Left renal pelvis (tissue), 4 donors: ENCODE measurements around the gene KRTAP5-8. TPM values are rescaled to one million over a fixed set of nuclear protein-coding genes. Genes with fewer than 3 reads are reported as not detected.
"Not testable (repeated sequence)": the region's sequence is repeated elsewhere in the genome, so short reads cannot be mapped to it uniquely, and the experiment has no call there.

Experiments used
- DNase-seq, 4 donors: peaks; one replicate each; pipeline ENCODE4 v3.0.0-alpha.2; 2013; ENCODE audit warnings: low read depth in 4 of 4, low spot score in 3 of 4
- polyA plus RNA-seq, 4 donors: library from polyadenylated mRNA; unstranded; fragments of 120-200 nt; gene quantifications; one replicate each; pipeline ENCODE4 v1.2.1, GENCODE V29; 2013; ENCODE audit not compliant: insufficient read length in 4 of 4

KRTAP5-8 gene
- polyA plus RNA-seq, 4 donors: 0.14 to 1.3 (median 0.41) TPM

GRCh38 chr11:71542879-71543777 is 5.3 kb downstream of the KRTAP5-8 start:
- no peak for DNase-seq

DNA sequence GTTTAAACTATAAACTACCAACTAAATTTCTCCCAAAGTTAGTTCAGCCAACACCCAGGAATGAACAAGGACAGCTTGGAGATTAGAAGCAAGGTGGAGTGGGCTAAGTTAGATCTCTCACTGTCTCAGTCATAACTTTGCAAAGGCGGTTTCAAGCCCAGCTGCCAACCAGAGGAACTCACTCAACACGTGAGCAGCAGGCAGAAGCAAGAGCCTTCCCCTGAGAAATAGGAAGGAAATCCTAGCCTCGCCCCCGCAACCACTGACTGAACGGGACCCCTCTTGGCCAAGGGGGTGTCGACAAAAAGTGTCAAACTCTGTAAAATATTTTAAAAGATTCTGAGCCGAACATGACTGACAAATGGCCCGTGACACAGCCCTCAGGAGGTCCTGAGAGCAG is 6.0 kb downstream of the KRTAP5-8 start:
- no peak for DNase-seq

- no peak for DNase-seq
Observed at GRCh38 chr11:71544525-71545214, 6.8 kb downstream of the KRTAP5-8 start.

GRCh38 chr11:71545405-71545966 is 7.7 kb downstream of the KRTAP5-8 start:
- DNase-seq: no peak

DNA sequence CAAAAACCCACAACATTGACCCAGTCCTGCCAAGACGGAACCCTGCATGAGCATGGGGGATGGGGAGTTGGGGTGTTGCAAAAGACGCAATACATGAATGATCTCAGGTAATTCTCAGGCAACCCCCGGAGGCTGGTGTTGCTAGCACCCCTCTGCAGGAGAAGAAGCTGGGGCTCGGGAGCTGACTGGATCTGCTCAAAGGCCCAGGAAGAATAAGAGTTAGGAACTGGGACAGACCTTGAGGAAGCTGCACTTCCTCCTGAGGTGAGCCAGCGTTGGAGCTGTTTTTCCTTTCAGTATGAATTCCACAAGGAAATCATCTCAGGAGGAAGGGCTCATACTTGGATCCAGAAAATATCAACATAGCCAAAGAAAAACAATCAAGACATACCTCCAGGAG is 10.3 kb downstream of the KRTAP5-8 start, which contains the start of gene KRTAP5-9:
Gene KRTAP5-9 (plus strand): TSS at position 301 of the 400 bp plus-strand sequence. CDS start 238 bp downstream, outside the sequence.
- no peak for DNase-seq

DNA sequence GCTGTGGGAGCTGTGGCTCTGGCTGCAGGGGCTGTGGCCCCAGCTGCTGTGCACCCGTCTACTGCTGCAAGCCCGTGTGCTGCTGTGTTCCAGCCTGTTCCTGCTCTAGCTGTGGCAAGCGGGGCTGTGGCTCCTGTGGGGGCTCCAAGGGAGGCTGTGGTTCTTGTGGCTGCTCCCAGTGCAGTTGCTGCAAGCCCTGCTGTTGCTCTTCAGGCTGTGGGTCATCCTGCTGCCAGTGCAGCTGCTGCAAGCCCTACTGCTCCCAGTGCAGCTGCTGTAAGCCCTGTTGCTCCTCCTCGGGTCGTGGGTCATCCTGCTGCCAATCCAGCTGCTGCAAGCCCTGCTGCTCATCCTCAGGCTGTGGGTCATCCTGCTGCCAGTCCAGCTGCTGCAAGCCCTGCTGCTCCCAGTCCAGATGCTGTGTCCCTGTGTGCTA is 10.9 kb downstream of the KRTAP5-8 start:
- DNase-seq: no peak

DNA sequence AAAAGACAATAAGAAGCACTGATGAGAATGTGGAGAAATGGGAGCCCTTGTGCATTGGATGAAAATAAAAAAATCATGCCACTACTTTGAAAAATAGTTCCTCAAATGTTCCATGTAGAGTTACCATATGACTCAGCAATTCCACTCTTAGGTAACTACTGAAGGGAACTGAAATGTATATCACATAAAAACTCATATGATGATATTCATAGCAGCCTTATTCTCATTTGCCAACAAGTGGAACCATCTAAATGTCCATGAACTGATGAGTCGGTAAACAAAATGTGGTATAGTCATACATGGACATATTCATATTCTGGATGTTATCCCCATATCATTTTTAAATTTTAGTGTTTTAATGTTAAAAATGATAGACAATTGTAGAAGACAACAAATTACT is 13.9 kb downstream of the KRTAP5-8 start:
- no peak for DNase-seq

DNA sequence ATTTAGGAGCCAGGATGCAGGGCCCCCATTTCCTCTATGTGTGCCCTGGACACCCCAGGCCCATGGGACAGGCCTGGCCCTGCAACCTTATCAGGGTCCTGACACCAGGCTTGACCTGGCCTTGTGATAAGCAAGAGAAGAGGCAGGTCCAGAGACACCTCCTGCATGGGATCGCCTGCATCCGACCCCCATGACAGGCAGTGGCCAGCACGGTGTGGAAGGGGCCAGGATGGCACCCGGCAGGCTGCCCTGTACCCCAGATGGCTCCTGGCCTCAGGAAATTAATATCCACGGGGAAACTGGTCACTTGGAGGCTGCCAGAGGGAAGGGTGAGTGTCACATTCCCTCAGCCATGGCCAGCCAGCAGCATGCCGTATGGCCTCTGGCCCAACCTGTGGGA is 17.2 kb downstream of the KRTAP5-8 start:
- DNase-seq: no peak

DNA sequence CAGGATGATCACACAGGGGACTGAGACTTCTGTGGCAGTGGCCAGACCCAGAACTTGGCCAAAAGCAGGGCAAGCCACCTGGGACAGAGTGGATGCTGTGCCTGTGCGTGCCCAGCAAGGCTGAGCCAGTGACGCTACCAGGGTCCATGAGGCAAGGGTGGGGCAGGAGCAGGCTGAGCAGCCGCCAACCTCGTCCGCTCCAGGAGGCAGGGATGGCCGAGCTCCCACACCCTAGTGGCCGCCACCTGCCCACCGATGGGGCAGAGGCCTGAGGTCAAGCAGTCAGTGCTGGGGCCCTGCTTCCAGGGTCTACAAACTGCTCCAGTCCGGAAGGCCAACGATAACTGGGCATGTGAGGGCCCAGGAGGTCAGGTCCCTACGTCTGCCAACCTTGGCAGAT is 17.7 kb downstream of the KRTAP5-8 start:
- no peak for DNase-seq

GRCh38 chr11:71556018-71556417 is 18.2 kb downstream of the KRTAP5-8 start:
- DNase-seq: no peak

- DNase-seq: no peak
Observed at GRCh38 chr11:71557257-71557656, 19.4 kb downstream of the KRTAP5-8 start.

DNA sequence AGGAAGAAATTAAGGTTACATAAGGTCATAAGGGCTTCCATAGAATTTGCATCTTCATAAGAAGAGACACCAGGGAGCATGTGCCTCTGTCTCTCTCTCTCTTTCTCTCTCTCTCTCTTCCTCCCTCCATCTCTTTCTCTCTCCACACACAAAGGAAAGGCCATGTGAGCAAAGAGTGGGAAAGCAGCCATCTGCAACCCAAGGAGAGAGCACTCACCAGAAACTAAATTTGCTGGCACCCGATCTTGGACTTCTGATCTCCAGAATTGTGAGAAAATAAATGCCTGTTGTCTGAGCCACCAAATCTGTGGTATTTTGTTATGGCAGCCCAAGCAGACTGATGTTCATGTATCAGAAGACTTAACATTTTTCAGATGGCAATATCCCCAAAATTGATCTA is 21.2 kb downstream of the KRTAP5-8 start:
- DNase-seq: no peak

GRCh38 chr11:71562120-71562519 is 24.3 kb downstream of the KRTAP5-8 start:
- DNase-seq: no peak

DNA sequence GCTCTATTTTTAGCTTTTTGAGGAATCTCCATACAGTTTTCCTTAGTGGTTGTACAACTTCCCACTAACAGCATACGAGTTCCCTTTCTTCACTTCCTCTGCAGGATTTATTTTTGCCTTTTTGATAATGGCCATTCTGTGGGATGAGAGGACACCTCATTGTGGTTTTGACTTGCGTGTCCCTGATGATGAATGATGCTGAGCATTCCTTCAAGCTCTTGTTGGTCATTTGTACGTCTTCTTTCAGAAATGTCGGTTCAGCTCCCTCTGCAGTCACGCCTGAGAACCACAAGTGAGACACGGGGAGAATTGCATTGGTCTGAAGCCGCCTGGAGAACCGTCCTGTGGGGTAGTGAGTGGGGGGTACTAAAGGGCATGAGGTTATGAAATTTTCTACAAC is 25.6 kb downstream of the KRTAP5-8 start:
- no peak for DNase-seq

GRCh38 chr11:71564430-71564829 is 26.6 kb downstream of the KRTAP5-8 start:
- DNase-seq: no peak

GRCh38 chr11:71565263-71565662 is 27.4 kb downstream of the KRTAP5-8 start, which contains the start of gene KRTAP5-10:
TSS of gene KRTAP5-10 (plus strand) at chr11:71565563. CDS start at chr11:71565588, 25 bp downstream.
- no peak for DNase-seq

DNA sequence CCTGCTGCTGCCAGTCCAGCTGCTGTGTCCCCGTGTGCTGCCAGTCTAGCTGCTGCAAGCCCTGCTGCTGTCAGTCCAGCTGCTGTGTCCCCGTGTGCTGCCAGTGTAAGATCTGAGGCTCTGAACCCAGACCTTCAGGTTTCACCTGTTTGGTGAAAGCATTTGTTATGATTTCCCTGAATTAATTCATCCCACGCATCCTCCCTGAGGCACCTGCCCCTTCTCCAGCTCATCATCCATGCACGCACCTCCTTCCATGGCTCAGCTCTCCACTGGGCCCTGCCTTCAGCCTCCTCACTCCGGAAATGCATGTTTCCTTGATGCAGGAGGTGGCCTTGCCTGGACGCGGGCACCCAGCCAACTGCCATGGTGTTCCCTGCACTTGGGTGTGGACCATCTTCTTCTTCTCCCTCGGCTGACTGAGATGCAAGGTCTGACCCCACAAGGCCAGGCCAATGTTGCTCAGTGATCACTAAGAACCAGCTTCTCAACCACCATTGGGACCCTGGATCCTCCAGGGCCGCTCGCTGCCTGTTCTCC is 28.3 kb downstream of the KRTAP5-8 start:
- no peak for DNase-seq

DNA sequence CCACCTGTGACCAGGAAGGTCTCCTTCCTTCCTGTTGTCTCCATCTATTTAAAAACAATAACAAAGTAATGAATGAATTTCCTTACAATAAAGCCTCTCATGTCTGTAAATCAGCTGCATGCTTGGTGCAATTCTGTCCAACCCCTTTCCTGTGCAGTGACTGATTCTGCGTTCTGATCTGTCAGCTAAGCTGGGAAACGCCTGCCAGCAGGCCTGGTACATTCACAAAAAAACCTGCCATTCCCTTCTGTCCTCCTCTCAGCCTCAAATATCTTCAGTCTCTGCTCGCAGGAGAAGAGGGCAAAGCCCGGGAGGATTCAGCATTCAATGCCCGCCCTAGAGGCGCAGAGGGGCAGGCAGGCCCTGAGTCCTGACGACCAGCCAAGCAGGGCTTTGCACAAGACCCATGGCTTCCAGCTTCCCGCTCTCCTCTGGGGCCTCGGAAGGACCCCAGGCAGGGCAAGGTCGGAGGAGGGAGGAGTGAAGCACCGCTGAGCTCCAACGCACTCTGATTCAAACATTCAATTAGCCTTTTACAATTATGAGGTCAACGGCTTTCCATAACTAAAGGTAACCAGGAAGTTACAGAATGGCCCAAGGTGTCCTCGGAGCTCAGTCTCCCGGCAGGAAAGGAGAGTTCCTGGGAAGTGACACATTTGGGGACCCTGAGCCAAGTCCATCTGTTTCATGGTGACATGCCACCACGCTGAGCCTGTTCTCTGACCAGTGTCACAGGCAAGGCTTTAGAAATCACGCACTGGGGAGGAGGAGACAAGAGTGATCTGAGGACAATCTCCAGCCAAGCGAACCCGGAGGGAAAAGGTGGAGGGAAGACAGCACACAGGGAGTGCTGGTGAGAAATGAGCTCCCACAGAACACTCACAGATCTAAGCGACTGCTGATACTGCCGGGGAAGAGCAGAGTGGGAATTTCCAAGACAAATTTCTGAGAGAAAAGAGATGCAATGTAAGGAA is 29.1 kb downstream of the KRTAP5-8 start:
- not testable (repeated sequence) for DNase-seq

DNA sequence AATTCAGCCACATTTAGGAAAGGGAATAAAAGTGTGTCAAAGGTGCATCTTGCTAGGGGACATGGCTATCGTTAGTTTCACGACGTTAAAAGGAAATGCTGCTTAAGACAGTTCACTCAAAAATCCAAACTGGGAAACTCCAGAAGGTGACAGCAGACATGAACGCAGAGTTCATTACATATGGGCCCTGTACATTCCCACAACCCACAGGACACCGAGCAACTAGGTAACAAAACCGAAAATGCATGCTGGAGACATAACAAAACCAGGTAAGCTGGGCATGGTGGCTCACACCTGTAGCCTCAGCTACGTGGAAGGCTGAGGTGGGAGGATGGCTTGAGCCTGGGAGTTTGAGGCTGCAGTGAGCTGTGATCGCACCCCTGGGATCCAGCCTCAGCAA is 29.8 kb downstream of the KRTAP5-8 start:
- DNase-seq: not testable (repeated sequence)
